Body of pancreas (tissue), 4 donors: ENCODE results near the gene TTF2. TPM values are rescaled to one million over a fixed set of nuclear protein-coding genes. Genes with fewer than 3 reads are reported as not detected.
A peak's percentile ranks its signal among the peaks of the same experiment; 100 is the strongest.

Source experiments
- ATAC-seq: fragments of 150-250 bp; one replicate; pipeline ENCODE4 v1.9.1; 2016
- DNase-seq, 4 donors: peaks; one replicate each; pipeline ENCODE4 v3.0.0-alpha.2; 2019
- H3K27ac ChIP-seq, 4 donors: fragments of 200-600 bp; sonication (generic); 1 replicate in 3 of 4; 2 replicates in 1 of 4; pipeline versions ENCODE4 v1.5.1 to v1.6.1; 2016 to 2019; ENCODE audit warnings: mild to moderate bottlenecking in 1 of 4, mixed read lengths in 1 of 4, moderate library complexity in 1 of 4
- H3K27me3 ChIP-seq, 2 donors: fragments of 200-600 bp; sonication (generic); one replicate each; pipeline ENCODE4 v1.6.0; 2016; ENCODE audit warnings: mild to moderate bottlenecking in 1 of 2
- H3K36me3 ChIP-seq, 2 donors: fragments of 200-600 bp; sonication (generic); replicated peaks in 1 of 2; 2 replicates each; pipeline ENCODE4 v1.5.1; 2016; ENCODE audit warnings: low read depth in 2 of 2; ENCODE audit not compliant: insufficient read depth in 1 of 2
- H3K4me1 ChIP-seq: fragments of 200-600 bp; sonication (generic); one replicate; pipeline ENCODE4 v1.6.0; 2016
- H3K4me3 ChIP-seq, 2 donors: fragments of 200-600 bp; sonication (generic); 1 replicate in 1 of 2; 2 replicates in 1 of 2; pipeline ENCODE4 v1.5.1; 2016 to 2019
- H3K9me3 ChIP-seq, 3 donors: fragments of 200-600 bp; sonication (generic); 1 replicate in 2 of 3; 2 replicates in 1 of 3; pipeline ENCODE4 v1.5.1; 2016
- POLR2A ChIP-seq, 3 donors: fragments of 450-650 bp; IDR thresholded peaks; one replicate each; pipeline ENCODE4 v1.6.1; 2016; ENCODE audit warnings: antibody characterized with exemption in 3 of 3, mild to moderate bottlenecking in 2 of 3
- WGBS, 2 donors: methylation state at CpG; one replicate each; pipeline ENCODE4 v1.1.5; 2017; 5-methylcytosine and 5-hydroxymethylcytosine counted together
- intact Hi-C: fragments of 100-400 bp; cut with DNase I; formaldehyde crosslinking; loops from one replicate; pipeline ENCODE4 v1.15.1; 2023
- total RNA-seq, 2 donors: library from RNA; depleted of rRNA; stranded (reverse); fragments of >200 nt; gene quantifications; one replicate each; pipeline ENCODE4 v1.1.0, GENCODE V29; 2016
- TF ChIP-seq, protein P1 (sequence below), 7 experiments: fragments of 450-650 bp in 4 of 7; fragments of 200-600 bp in 3 of 7; sonication (generic) in 3 of 7; IDR thresholded peaks; one replicate each; pipeline ENCODE4 v1.5.1; 2016 to 2019; ENCODE audit warnings: antibody characterized with exemption in 7 of 7

The TTF2 gene
- total RNA-seq, 2 donors from 2014 or later, result 7.8 to 9.6 TPM

DNA sequence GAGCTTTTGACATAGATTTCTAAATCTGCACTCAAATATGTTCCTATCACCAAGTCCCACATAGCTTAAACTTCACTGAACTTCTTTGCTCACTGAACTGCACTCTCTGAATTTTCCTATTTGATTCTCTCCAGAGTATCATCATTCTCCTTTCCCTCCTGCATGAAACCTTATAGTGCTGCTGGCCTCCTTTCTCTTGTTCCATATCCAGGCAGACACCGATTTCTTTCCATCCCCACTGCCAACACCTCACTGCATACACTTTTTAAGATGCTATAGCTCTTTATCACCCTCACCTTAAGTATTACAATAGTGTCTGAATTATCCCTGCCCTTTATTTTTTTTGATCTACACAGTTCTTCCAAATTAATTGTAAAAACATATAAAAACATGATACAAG lies 64.5 kb downstream of the TTF2 start:
- ATAC-seq (no peak), DNase-seq (no peak)
- intact Hi-C loops, result loop anchor here (10.0 kb wide), 2 partner anchors 50 to 160 kb away; no protein-coding TSS in a partner anchor
- no peaks in the 10 kb centered on the region for H3K27me3 ChIP-seq
- TF ChIP-seq POLR2A (IDR thresholded peaks at IDR 0.05), result no peak
- TF ChIP-seq, protein P1, sequence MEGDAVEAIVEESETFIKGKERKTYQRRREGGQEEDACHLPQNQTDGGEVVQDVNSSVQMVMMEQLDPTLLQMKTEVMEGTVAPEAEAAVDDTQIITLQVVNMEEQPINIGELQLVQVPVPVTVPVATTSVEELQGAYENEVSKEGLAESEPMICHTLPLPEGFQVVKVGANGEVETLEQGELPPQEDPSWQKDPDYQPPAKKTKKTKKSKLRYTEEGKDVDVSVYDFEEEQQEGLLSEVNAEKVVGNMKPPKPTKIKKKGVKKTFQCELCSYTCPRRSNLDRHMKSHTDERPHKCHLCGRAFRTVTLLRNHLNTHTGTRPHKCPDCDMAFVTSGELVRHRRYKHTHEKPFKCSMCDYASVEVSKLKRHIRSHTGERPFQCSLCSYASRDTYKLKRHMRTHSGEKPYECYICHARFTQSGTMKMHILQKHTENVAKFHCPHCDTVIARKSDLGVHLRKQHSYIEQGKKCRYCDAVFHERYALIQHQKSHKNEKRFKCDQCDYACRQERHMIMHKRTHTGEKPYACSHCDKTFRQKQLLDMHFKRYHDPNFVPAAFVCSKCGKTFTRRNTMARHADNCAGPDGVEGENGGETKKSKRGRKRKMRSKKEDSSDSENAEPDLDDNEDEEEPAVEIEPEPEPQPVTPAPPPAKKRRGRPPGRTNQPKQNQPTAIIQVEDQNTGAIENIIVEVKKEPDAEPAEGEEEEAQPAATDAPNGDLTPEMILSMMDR (IDR thresholded peaks at IDR 0.05), result no peak
- no peaks in the 10 kb centered on the region for H3K9me3 ChIP-seq
- 23 to 74% methylated on average over 1 of the region's 1 CpG for WGBS, 2 donors
- no peaks in the 10 kb centered on the region for H3K36me3 ChIP-seq
- no peak overlapping the region for H3K27ac ChIP-seq
- H3K4me1 ChIP-seq, result peaks cover 26% of the 10 kb centered on the region
- H3K4me3 ChIP-seq, result no peak overlapping the region

DNA sequence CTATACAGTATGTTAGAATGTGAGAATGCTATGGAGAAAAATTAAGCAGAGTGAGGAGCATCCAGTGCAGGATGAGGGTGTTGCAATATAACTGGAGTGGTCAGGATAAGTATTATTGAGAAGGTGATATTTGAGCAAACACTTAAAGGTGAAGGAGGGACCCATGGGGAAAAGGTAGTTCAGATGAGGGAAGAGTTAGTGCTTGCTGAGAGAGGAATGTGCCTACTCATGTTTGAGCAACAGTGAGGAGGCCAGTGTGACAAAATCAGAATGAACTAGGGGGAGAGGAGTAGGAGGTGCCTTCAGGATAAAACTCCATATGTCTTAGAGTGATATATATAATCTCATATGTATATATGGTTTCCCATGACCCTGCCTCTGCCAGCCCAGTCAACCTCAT lies 67.7 kb downstream of the TTF2 start:
- no peaks in the 10 kb centered on the region for H3K27me3 ChIP-seq
- intact Hi-C loops, result loop anchor here (10.0 kb wide), 2 partner anchors 53 to 157 kb away; no protein-coding TSS in a partner anchor
- DNase-seq (no peak), ATAC-seq (no peak)
- peaks cover 10% of the 10 kb centered on the region for H3K4me1 ChIP-seq
- H3K27ac ChIP-seq, result no peak overlapping the region
- H3K4me3 ChIP-seq, result no peak overlapping the region
- no peaks in the 10 kb centered on the region for H3K9me3 ChIP-seq
- no peaks in the 10 kb centered on the region for H3K36me3 ChIP-seq
- TF ChIP-seq, protein P1 (IDR thresholded peaks at IDR 0.05), result no peak
- TF ChIP-seq POLR2A (IDR thresholded peaks at IDR 0.05), result no peak

DNA sequence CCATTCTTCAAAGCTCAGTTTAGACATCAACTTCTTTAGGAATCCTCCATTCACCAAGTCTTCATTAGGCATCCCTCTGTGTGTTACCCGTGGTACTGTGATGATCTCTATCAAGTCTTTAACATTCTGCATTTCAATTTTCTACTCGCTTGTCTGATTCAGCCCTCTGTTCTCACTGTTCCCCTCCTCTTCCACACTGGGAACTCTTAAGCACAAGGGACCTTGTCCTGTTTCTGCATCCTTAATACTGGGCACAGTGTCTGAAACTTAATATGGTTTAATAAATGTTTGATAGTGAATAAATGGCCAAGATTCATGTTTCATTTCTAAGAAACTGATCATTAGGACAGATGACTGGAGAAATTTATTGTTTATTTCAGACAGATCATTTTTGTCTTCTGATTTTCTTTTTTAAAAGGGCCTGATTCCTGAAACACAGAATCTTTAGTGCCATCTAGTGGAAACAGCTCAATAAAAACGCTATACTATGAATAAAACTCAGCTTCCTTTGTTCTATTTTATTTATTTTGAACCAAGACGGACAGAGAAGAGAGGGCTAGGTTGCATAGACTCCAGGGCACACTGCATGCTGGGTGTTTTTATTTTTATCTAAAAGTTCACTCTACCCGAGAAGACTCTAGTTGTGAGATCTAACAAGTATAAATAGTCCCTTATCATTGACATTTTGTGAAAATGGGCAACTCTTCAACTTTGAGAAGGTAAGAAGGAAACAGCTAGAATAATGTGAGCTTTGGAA lies 68.4 kb downstream of the TTF2 start:
- peak overlapping the region in 3 of 4 donors; percentile 27 to 54 (median 49) for H3K27ac ChIP-seq
- 19 to 21% methylated on average over 5 of the region's 5 CpGs for WGBS, 2 donors

DNA sequence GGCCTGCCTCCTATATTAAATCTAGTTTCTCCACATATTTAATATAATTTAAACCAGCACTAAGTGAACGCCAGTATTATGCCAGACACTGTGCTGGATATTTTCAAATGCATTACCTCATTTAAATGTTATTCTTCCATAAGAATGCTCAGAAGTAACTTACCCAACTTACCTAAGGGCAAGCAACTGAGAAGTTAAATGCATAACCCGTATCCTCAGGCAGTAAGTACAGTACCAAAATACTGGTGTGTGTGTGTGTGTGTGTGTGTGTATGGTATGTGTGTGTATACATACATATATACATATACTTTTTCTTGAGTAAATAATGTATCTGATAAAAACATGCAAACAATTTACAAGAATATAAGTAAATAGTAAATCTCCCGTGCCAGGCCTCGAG lies 70.4 kb downstream of the TTF2 start:
- Histone ChIP-seq H3K4me3 (no peak overlapping the region), H3K27ac (no peak overlapping the region), H3K36me3 (no peaks in the 10 kb centered on the region), H3K27me3 (no peaks in the 10 kb centered on the region), H3K4me1 (peaks cover 10% of the 10 kb centered on the region), H3K9me3 (no peaks in the 10 kb centered on the region)
- intact Hi-C loops, result no loop called here
- DNase-seq, result no peak
- no peak for ATAC-seq
- WGBS, 2 donors, result 75 to 87% methylated on average over 4 of the region's 4 CpGs
- TF ChIP-seq, protein P1 (IDR thresholded peaks at IDR 0.05), result no peak
- TF ChIP-seq POLR2A (IDR thresholded peaks at IDR 0.05), result no peak

More for the DNA sequence above, 68.4 kb downstream of the TTF2 start:
- Histone ChIP-seq H3K4me1 (peaks cover 10% of the 10 kb centered on the region), H3K27me3 (no peaks in the 10 kb centered on the region), H3K4me3 (no peak overlapping the region), H3K36me3 (no peaks in the 10 kb centered on the region), H3K9me3 (no peaks in the 10 kb centered on the region)
- intact Hi-C loops, result loop anchor here (10.0 kb wide), 2 partner anchors 54 to 156 kb away; no protein-coding TSS in a partner anchor
- TF ChIP-seq POLR2A (IDR thresholded peaks at IDR 0.05), result no peak
- TF ChIP-seq, protein P1 (IDR thresholded peaks at IDR 0.05), result peak; percentile 30 to 62 (median 48)
- ATAC-seq (peak; percentile 71), DNase-seq (no peak)

DNA sequence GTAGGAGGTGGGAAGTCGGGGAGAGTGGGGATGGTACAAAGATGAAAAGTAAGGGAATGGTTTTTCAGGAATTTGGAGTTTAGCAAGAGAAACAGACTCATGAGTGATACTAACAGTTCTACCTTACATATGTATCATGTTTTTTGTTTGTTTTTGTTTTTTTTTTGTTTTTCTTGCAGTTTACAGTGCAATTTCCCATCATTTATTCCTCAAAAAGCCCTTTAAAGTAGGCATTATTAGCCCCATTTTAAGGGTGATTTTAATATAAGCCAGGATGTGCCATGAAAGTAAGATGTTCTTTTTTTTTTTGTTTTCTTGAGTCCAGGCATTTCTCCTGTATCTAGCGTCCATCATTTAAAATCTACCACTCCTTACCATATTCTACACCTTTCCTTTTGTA lies 75.2 kb downstream of the TTF2 start:
- Histone ChIP-seq H3K9me3 (no peaks in the 10 kb centered on the region), H3K4me3 (no peak overlapping the region), H3K27me3 (no peaks in the 10 kb centered on the region), H3K27ac (no peak overlapping the region), H3K36me3 (no peaks in the 10 kb centered on the region), H3K4me1 (no peaks in the 10 kb centered on the region)
- intact Hi-C loops, result no loop called here
- ATAC-seq, result no peak
- no peak for DNase-seq
- no peak for TF ChIP-seq POLR2A (IDR thresholded peaks at IDR 0.05)
- TF ChIP-seq, protein P1 (IDR thresholded peaks at IDR 0.05), result no peak
- WGBS, 2 donors, result 79 to 80% methylated on average over 2 of the region's 2 CpGs
